Glutamatergic neuron (in vitro differentiated cells): ENCODE results near the gene MIP. TPM values are rescaled to one million over a fixed set of nuclear protein-coding genes. Genes with fewer than 3 reads are reported as not detected.
"Not testable (repeated sequence)": the region's sequence is repeated elsewhere in the genome, so short reads cannot be mapped to it uniquely, and the experiment has no call there.

Experiments
- DNase-seq: peaks from one replicate; pipeline ENCODE4 v3.0.0; 2022
- H3K27ac Mint-ChIP-seq: one replicate; pipeline ENCODE4 v1.8.0; 2020; ENCODE audit warnings: mild to moderate bottlenecking, mixed read lengths, inconsistent platforms; ENCODE audit not compliant: unreplicated experiment
- H3K27me3 Mint-ChIP-seq: one replicate; pipeline ENCODE4 v1.8.0; 2020; ENCODE audit warnings: mild to moderate bottlenecking, moderate library complexity, mixed read lengths, inconsistent platforms; ENCODE audit not compliant: unreplicated experiment
- H3K36me3 Mint-ChIP-seq: one replicate; pipeline ENCODE4 v1.8.0; 2020; ENCODE audit warnings: mild to moderate bottlenecking, mixed read lengths, inconsistent platforms; ENCODE audit not compliant: unreplicated experiment
- H3K4me1 Mint-ChIP-seq: one replicate; pipeline ENCODE4 v1.8.0; 2020; ENCODE audit warnings: mild to moderate bottlenecking, low read depth, mixed read lengths, inconsistent platforms; ENCODE audit not compliant: unreplicated experiment
- H3K4me3 Mint-ChIP-seq: one replicate; pipeline ENCODE4 v1.8.0; 2020; ENCODE audit warnings: mild to moderate bottlenecking, mixed read lengths, inconsistent platforms; ENCODE audit not compliant: unreplicated experiment
- H3K9me3 Mint-ChIP-seq: one replicate; pipeline ENCODE4 v1.8.0; 2020; ENCODE audit warnings: mild to moderate bottlenecking, moderate library complexity, mixed read lengths, inconsistent platforms; ENCODE audit not compliant: unreplicated experiment
- total RNA-seq: library from RNA; stranded (reverse); fragmentation: NEBNext Ultra II Directional; extraction: Animal tissue kit (Norgen Biotek cat#: 25700); gene quantifications from one replicate; pipeline ENCODE4 v1.2.1, GENCODE V29; 2021; ENCODE audit not compliant: unreplicated experiment
- TF ChIP-seq, protein P1 (sequence below): fragments of 200-600 bp; sonication (generic); IDR thresholded peaks from one replicate; pipeline ENCODE4 v1.5.0; 2021; ENCODE audit not compliant: partially characterized antibody, unreplicated experiment

MIP gene
- total RNA-seq, 1 donor from 2014 or later = not detected

DNA sequence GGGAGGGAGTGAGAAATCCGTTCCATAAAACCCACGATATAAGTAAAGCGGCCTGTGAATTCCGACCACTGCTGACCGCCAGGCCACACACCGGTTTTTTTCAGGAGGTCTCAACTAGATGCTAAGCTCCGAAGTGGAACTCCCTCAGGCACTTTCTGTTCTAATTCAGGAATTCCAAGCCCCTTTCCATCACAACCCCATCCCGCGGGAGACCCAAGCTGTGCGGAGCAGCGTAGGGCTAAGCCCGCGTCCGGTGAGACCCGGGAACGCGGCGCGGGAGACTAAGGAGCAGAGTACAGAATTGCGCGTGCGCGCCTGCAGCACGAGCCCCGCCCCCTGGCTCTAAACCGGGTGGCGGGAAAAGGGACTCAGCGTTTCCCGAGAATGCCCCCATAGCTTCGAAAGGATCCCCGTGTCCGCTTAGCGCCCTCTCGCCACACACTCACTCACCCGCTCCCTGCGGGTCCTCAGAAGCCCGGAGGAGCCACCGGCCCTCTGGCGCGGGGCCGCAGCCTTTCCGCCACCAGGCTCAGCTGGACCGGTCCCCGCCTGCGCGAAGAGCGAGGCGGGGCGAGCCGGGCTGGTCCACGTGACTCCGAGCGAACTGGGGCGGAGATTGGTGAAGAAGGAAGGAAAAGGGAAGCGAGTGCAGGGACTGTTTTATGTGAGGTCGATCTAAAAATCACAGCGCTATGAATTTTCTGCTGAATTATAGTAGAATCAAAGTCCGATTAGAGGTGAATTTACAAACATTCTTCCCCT, 5.4 kb downstream of the MIP start, which contains the start of gene TIMELESS:
Gene TIMELESS (minus strand): TSS at position 567 of the 762 bp plus-strand sequence. CDS start 15,256 bp downstream, outside the sequence.
- H3K27ac Mint-ChIP-seq = peak within 1 kb of the TSS; percentile 90
- peaks cover 14% of the 10 kb centered on the region for H3K4me1 Mint-ChIP-seq
- TF ChIP-seq, protein P1, sequence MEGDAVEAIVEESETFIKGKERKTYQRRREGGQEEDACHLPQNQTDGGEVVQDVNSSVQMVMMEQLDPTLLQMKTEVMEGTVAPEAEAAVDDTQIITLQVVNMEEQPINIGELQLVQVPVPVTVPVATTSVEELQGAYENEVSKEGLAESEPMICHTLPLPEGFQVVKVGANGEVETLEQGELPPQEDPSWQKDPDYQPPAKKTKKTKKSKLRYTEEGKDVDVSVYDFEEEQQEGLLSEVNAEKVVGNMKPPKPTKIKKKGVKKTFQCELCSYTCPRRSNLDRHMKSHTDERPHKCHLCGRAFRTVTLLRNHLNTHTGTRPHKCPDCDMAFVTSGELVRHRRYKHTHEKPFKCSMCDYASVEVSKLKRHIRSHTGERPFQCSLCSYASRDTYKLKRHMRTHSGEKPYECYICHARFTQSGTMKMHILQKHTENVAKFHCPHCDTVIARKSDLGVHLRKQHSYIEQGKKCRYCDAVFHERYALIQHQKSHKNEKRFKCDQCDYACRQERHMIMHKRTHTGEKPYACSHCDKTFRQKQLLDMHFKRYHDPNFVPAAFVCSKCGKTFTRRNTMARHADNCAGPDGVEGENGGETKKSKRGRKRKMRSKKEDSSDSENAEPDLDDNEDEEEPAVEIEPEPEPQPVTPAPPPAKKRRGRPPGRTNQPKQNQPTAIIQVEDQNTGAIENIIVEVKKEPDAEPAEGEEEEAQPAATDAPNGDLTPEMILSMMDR = no peak
- peaks cover 2% of the 10 kb centered on the region for H3K27me3 Mint-ChIP-seq
- peaks cover 8% of the 10 kb centered on the region for H3K36me3 Mint-ChIP-seq
- H3K9me3 Mint-ChIP-seq = peaks cover 4% of the 10 kb centered on the region
- DNase-seq = peak; percentile 88
- H3K4me3 Mint-ChIP-seq = peak within 1 kb of the TSS; percentile 93

DNA sequence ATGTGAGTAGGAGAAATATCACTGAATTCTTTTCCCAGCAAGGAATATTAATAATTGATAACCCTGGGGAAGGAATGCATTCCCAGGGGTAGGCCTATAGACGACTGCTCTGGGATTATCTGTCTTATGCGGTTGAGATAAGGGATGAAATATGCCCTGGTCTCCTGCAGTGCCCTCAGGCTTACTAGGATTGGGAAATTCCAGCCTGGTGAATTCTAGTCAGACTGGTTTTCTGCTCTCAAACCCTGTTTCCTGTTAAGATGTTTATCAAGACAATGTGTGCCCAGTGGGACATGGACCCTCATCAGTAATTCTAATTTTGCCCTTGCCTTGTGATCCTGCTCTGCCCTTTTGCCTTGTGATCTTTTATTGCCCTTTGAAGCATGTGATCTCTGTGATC, 11.2 kb downstream of the MIP start:
- DNase-seq, H3K27me3 Mint-ChIP-seq, H3K4me3 Mint-ChIP-seq, H3K4me1 Mint-ChIP-seq, H3K36me3 Mint-ChIP-seq, H3K9me3 Mint-ChIP-seq: not testable (repeated sequence)
- peak overlapping the region; percentile 2 for H3K27ac Mint-ChIP-seq

DNA sequence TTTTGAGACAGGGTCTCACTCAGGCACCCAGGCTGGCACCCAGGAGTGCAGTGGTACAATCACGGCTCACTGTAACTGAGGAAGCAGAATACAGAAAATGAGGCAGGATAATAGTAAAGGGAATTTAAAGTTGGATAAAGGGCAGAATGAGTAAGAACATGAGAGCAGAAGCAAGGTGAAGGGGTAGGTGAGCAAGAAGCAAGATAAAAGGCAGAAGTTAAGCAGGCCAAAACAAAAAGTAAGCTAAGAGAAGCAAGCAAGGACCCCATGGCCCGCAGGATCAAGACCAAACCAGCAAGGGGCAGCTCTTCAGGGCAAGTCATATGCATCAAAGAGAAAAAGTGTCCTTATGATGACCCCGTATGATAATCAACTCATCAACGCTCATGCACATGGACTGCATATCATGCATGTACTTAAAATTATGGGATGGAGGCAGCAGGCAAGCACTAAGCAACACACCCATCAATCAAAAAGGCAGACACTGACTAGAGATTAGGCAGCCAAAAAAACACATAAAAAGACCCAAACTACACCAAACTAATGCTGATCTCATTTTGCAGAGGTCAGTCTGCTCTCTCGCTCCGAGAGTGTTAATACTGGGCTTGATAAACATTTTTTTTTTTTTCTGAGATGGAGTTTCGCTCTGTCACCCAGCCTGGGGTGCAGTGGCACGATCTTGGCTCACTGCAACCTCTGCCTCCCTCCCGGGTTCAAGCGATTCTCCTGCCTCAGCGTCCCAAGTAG, 16.9 kb downstream of the MIP start:
- peaks cover 3% of the 10 kb centered on the region for H3K9me3 Mint-ChIP-seq
- TF ChIP-seq, protein P1 = no peak
- no peak overlapping the region for H3K27ac Mint-ChIP-seq
- H3K27me3 Mint-ChIP-seq = peaks cover 1% of the 10 kb centered on the region
- no peaks in the 10 kb centered on the region for H3K36me3 Mint-ChIP-seq
- H3K4me3 Mint-ChIP-seq = no peak overlapping the region
- no peak for DNase-seq
- H3K4me1 Mint-ChIP-seq = peaks cover 1% of the 10 kb centered on the region

DNA sequence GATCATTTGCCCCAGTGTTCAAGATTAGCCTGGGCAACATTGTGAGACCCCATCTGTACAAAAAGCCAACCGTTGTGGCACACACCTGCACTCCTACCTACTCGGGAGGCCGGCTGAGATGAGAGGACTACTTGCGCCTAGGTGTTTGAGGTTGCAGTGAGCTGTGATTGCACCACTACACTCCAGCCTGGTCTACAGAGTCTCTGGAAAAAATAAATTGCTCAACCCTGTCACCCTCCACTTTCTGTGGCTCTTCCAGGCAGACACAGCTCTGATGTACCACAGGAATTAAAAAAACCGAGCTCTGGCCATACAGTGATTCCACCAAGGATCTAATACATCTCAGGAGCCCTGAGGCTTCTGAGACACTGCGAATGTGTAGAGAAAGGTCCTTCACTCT, 19.6 kb downstream of the MIP start:
- Mint-ChIP-seq H3K36me3 (no peaks in the 10 kb centered on the region), H3K27me3 (peaks cover 2% of the 10 kb centered on the region), H3K4me1 (peaks cover 1% of the 10 kb centered on the region), H3K27ac (no peak overlapping the region), H3K9me3 (peaks cover under 1% of the 10 kb centered on the region), H3K4me3 (no peak overlapping the region)
- TF ChIP-seq, protein P1 = no peak
- no peak for DNase-seq

DNA sequence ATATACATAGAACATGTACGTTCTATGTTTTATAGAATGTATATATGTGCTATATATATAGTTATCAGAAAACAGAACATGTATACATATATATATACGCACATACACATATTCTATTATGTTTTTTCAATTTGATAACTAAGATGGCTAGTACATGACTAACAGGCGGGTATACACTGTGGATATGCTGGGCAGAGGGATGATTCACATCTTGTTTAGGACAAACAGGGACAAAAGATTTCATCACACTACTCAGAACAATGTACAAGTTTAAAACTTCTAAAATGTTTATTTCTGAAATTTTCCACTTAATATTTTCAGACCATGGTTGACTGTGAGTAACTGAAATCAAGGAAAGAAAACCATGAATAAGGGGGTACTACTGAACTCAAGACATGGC, 22.6 kb downstream of the MIP start:
- peaks cover 4% of the 10 kb centered on the region for H3K27me3 Mint-ChIP-seq
- H3K4me3 Mint-ChIP-seq = no peak overlapping the region
- no peaks in the 10 kb centered on the region for H3K36me3 Mint-ChIP-seq
- no peak for DNase-seq
- no peak overlapping the region for H3K27ac Mint-ChIP-seq
- H3K4me1 Mint-ChIP-seq = no peaks in the 10 kb centered on the region
- peaks cover 3% of the 10 kb centered on the region for H3K9me3 Mint-ChIP-seq
- TF ChIP-seq, protein P1 = no peak
